SK-N-SH treated with all-trans-retinoic acid at 6 μM for 48 hours (cell line): Measurements from ENCODE around the gene TAPT1.

ENCODE experiments used
- ATAC-seq: fragments of 200-7000 bp; cut with Tn5 transposase; 3 replicates; pipeline ENCODE4 v1.9.1; 2020; ENCODE audit warnings: mild to moderate bottlenecking, moderate library complexity
- ARNTL ChIP-seq: fragments of 450-650 bp; formaldehyde crosslinking; IDR thresholded peaks from 2 replicates; pipeline ENCODE4 v1.5.0; 2020; ENCODE audit warnings: low read depth, mild to moderate bottlenecking, moderate library complexity, borderline replicate concordance
- CREB5 ChIP-seq: fragments of 250-450 bp; sonication (Bioruptor Pico); IDR thresholded peaks from 2 replicates; pipeline ENCODE4 v1.5.1; 2020; ENCODE audit warnings: low read depth, mild to moderate bottlenecking, moderate library complexity
- CSDC2 ChIP-seq: fragments of 250-450 bp; sonication (Bioruptor Pico); IDR thresholded peaks from 2 replicates; pipeline ENCODE4 v1.5.0; 2020; ENCODE audit warnings: mild to moderate bottlenecking, moderate library complexity
- ESRRG ChIP-seq: fragments of 250-450 bp; sonication (Bioruptor Pico); IDR thresholded peaks from 2 replicates; pipeline ENCODE4 v1.6.1; 2021; ENCODE audit warnings: mild to moderate bottlenecking
- GLIS3 ChIP-seq: fragments of 250-450 bp; sonication (Bioruptor Pico); IDR thresholded peaks from 2 replicates; pipeline ENCODE4 v1.5.0; 2020; ENCODE audit warnings: mild to moderate bottlenecking, moderate library complexity
- OSR1 ChIP-seq: fragments of 250-450 bp; sonication (Bioruptor Pico); IDR thresholded peaks from 2 replicates; pipeline ENCODE4 v1.8.0; 2022; ENCODE audit warnings: moderate library complexity, mild to moderate bottlenecking, inconsistent platforms
- POU6F1 ChIP-seq: fragments of 250-450 bp; sonication (Bioruptor Pico); IDR thresholded peaks from 2 replicates; pipeline ENCODE4 v1.8.0; 2021; ENCODE audit warnings: low read depth, mild to moderate bottlenecking, moderate library complexity, borderline replicate concordance
- PPARA ChIP-seq: fragments of 250-450 bp; sonication (Bioruptor Pico); IDR thresholded peaks from 2 replicates; pipeline ENCODE4 v1.5.0; 2020; ENCODE audit warnings: mild to moderate bottlenecking, borderline replicate concordance
- RARB ChIP-seq: fragments of 250-450 bp; sonication (Bioruptor Pico); IDR thresholded peaks from 2 replicates; pipeline ENCODE4 v1.8.0; 2021; ENCODE audit warnings: mild to moderate bottlenecking, moderate library complexity
- TCF4 ChIP-seq: fragments of 250-450 bp; sonication (Bioruptor Pico); IDR thresholded peaks from 2 replicates; pipeline ENCODE4 v1.8.0; 2021; ENCODE audit warnings: mild to moderate bottlenecking, moderate library complexity, borderline replicate concordance
- TOX ChIP-seq: fragments of 250-450 bp; sonication (Bioruptor Pico); IDR thresholded peaks from 2 replicates; pipeline ENCODE4 v1.8.0; 2021; ENCODE audit warnings: mild to moderate bottlenecking, moderate library complexity, borderline replicate concordance
- ZC3H10 ChIP-seq: fragments of 250-450 bp; sonication (Bioruptor Pico); IDR thresholded peaks from 2 replicates; pipeline ENCODE4 v1.5.1; 2021; ENCODE audit warnings: mild to moderate bottlenecking, moderate library complexity
- ZFP3 ChIP-seq: fragments of 250-450 bp; sonication (Bioruptor Pico); IDR thresholded peaks from 2 replicates; pipeline ENCODE4 v1.5.0; 2020; ENCODE audit warnings: mild to moderate bottlenecking, moderate library complexity
- ZFP30 ChIP-seq: fragments of 450-650 bp; formaldehyde crosslinking; IDR thresholded peaks from 2 replicates; pipeline ENCODE4 v1.5.0; 2022; ENCODE audit warnings: mild to moderate bottlenecking, moderate library complexity
- ZNF565 ChIP-seq: fragments of 450-650 bp; formaldehyde crosslinking; conservative IDR thresholded peaks from 2 replicates; pipeline ENCODE4 v1.5.0; 2020; ENCODE audit warnings: low read depth, mild to moderate bottlenecking, moderate library complexity
- ZNF70 ChIP-seq: fragments of 450-650 bp; formaldehyde crosslinking; IDR thresholded peaks from 2 replicates; pipeline ENCODE4 v1.5.0; 2020; ENCODE audit warnings: mild to moderate bottlenecking, moderate library complexity
- TF ChIP-seq, protein P1 (sequence below): fragments of 250-450 bp; sonication (Bioruptor Pico); IDR thresholded peaks from 2 replicates; pipeline ENCODE4 v1.5.1; 2021; ENCODE audit warnings: mild to moderate bottlenecking, moderate library complexity
- TF ChIP-seq, protein P2 (sequence below): fragments of 250-450 bp; sonication (Bioruptor Pico); IDR thresholded peaks from 2 replicates; pipeline ENCODE4 v1.5.0; 2020; ENCODE audit warnings: mild to moderate bottlenecking, moderate library complexity

TAPT1 gene

DNA sequence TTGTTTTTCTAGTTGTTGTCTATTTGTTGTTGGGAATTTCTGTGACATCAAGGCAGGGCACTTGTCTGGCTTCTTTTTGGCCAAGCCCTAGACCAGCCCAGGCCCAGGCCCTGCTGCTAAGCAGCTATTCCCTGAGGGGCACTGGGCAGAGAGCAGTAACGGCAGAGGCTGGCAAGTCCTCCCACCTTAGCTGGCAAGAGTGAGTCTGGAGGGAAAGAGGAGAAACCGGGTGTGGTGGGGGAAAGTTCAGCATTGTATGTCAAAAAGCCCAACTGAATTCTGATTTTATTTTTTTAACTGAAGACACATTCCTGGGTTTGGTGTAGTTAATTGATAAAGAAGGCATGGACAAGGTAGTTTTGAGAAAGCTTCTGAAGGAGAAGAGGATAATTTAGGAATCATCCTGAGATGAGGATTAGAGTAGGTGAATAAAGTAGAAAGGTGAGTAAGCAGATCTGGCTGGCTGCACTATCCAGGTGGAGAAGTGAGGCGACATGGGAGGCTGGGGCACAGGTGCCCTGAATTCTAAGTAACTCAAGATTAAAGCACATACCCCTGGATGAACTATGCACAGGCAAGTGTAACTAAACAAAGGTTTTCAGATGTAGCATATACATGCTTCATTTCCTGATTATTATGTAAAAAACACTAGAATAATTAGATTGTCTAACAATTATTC, 57.4 kb downstream of the TAPT1 start:
- no peak for ATAC-seq
- no peak for TF ChIP-seq ZNF70
- TF ChIP-seq ESRRG (CRISPR knock-in tag), result no peak
- TF ChIP-seq ZNF565 (CRISPR knock-in tag), result no peak
- no peak for TF ChIP-seq RARB (CRISPR knock-in tag)
- no peak for TF ChIP-seq PPARA (CRISPR knock-in tag)
- TF ChIP-seq, protein P1, sequence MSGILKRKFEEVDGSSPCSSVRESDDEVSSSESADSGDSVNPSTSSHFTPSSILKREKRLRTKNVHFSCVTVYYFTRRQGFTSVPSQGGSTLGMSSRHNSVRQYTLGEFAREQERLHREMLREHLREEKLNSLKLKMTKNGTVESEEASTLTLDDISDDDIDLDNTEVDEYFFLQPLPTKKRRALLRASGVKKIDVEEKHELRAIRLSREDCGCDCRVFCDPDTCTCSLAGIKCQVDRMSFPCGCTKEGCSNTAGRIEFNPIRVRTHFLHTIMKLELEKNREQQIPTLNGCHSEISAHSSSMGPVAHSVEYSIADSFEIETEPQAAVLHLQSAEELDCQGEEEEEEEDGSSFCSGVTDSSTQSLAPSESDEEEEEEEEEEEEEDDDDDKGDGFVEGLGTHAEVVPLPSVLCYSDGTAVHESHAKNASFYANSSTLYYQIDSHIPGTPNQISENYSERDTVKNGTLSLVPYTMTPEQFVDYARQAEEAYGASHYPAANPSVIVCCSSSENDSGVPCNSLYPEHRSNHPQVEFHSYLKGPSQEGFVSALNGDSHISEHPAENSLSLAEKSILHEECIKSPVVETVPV (CRISPR knock-in tag), result no peak
- TF ChIP-seq CSDC2 (CRISPR knock-in tag), result no peak
- no peak for TF ChIP-seq ZFP3 (CRISPR knock-in tag)
- TF ChIP-seq, protein P2, sequence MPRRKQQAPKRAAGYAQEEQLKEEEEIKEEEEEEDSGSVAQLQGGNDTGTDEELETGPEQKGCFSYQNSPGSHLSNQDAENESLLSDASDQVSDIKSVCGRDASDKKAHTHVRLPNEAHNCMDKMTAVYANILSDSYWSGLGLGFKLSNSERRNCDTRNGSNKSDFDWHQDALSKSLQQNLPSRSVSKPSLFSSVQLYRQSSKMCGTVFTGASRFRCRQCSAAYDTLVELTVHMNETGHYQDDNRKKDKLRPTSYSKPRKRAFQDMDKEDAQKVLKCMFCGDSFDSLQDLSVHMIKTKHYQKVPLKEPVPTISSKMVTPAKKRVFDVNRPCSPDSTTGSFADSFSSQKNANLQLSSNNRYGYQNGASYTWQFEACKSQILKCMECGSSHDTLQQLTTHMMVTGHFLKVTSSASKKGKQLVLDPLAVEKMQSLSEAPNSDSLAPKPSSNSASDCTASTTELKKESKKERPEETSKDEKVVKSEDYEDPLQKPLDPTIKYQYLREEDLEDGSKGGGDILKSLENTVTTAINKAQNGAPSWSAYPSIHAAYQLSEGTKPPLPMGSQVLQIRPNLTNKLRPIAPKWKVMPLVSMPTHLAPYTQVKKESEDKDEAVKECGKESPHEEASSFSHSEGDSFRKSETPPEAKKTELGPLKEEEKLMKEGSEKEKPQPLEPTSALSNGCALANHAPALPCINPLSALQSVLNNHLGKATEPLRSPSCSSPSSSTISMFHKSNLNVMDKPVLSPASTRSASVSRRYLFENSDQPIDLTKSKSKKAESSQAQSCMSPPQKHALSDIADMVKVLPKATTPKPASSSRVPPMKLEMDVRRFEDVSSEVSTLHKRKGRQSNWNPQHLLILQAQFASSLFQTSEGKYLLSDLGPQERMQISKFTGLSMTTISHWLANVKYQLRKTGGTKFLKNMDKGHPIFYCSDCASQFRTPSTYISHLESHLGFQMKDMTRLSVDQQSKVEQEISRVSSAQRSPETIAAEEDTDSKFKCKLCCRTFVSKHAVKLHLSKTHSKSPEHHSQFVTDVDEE (CRISPR knock-in tag), result no peak

DNA sequence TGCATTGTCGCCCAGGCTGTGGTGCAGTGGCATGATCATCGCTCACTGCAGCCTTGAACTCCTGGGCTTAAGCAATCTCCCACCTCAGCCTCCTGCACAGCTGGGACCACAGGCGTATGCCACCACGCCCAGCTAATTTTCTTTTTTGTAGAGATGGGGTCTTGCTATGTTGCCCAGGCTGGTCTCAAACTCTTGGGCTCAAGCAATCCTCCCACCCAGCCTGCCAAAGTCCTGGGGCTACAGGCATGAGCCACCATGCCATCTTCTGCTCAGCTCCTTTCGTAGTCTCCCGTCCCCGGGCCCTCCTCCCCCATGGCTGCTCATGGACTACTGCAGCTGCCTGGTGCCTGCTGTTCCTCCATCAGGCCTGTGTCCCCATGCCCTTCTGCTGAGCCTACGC, 58.1 kb downstream of the TAPT1 start:
- TF ChIP-seq ZFP30 (CRISPR knock-in tag) (no peak), GLIS3 (CRISPR knock-in tag) (no peak), CREB5 (CRISPR knock-in tag) (no peak), RARB (CRISPR knock-in tag) (no peak), ZFP3 (CRISPR knock-in tag) (no peak)
- TF ChIP-seq, protein P1 (CRISPR knock-in tag), result no peak
- ATAC-seq, result no peak

DNA sequence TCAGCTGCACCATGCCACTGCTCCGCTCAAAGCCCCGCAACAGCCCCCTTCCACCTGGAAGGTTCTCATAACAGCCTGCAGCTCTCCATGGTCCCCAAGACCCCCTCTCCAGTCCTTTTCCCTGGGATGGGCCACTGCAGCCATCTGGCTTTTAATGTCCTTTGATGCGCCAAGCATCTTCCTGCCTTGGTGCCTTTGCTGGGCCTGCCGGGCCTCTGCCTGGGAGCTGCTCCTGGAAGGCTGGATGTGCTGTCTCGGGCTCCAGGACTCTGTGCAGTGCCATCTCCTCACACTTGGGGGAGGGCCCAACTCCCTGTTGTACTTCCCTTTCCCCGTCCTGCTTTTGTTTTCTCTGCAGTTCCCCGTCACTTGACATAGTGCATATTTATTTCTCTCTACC, 60.3 kb downstream of the TAPT1 start:
- TF ChIP-seq ZFP30 (CRISPR knock-in tag) (no peak), PPARA (CRISPR knock-in tag) (no peak), TOX (CRISPR knock-in tag) (no peak), TCF4 (CRISPR knock-in tag) (no peak), ZNF70 (no peak), ARNTL (CRISPR knock-in tag) (no peak), CREB5 (CRISPR knock-in tag) (no peak), ZFP3 (CRISPR knock-in tag) (no peak), POU6F1 (CRISPR knock-in tag) (no peak), OSR1 (CRISPR knock-in tag) (no peak), ZC3H10 (no peak), RARB (CRISPR knock-in tag) (no peak)
- ATAC-seq, result no peak
